GM21381 (cell line): Measurements from ENCODE around the gene CCNA1.

Experiments used
- ATAC-seq: cut with Tn5 transposase; IDR thresholded peaks from one replicate; pipeline ENCODE4 v1.9.1; 2021; ENCODE audit warnings: mild to moderate bottlenecking, moderate library complexity; ENCODE audit not compliant: unreplicated experiment

CCNA1 gene

GRCh38 chr13:36453516-36453915, 21.2 kb downstream of the CCNA1 start:
- no peak for ATAC-seq

DNA sequence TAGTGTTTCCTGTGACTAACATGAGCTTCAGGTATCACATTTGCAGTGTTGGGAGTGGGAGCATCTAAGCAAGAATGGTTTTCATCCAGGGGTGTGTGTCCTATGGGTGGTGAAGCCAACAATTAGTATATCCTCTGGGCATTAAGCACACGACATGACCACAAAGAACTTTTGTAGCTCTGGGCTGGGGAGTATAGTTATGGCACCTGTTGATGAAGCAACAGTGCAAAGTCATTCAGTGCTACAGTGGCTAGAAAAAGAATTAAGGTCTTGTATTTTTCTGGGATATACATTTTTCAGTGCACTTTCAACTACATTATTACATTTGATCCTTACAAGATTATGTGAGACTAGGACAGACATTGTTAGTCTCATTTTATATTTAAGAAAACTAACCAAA, 21.8 kb downstream of the CCNA1 start:
- ATAC-seq = no peak

GRCh38 chr13:36454987-36455386, 22.7 kb downstream of the CCNA1 start:
- no peak for ATAC-seq

- no peak for ATAC-seq
Observed at GRCh38 chr13:36456577-36456976, 24.3 kb downstream of the CCNA1 start.

DNA sequence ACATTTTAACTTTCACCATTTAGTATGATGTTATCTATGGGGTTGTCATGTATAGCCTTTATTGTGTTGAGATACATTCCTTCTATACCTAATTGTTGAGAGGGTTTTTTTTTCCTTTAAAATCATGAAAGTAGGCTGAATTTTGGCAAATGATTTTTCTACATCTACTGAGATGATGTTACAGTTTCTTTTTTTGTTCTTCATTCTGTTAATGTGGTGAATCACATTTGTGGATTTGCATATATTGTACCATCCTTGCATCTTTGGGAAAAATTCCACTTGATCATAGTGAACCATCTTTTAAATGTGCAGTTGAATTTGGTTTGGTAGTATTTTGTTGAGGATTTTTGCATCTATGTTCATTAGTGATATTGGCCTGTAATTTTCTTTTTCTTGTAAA, 29.2 kb downstream of the CCNA1 start:
- ATAC-seq = no peak

DNA sequence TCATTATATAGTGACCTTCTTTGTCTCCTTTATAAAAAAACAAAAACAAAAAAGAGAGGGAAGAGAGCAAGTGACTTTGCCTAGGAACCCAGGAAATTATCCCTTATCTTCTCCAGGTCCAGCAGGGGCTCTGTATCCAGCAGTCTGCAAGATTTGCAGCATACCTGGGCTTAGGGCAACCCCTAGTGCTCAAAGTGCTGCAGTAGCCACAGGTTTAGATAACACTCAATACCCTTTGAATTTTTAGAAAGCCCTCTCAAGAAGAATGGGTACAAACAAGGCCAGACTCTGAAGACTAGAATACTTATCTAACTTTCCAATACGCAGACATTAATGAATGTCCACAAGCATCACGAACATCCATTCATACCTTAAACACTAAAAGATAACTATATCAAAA, 43.2 kb downstream of the CCNA1 start:
- no peak for ATAC-seq

DNA sequence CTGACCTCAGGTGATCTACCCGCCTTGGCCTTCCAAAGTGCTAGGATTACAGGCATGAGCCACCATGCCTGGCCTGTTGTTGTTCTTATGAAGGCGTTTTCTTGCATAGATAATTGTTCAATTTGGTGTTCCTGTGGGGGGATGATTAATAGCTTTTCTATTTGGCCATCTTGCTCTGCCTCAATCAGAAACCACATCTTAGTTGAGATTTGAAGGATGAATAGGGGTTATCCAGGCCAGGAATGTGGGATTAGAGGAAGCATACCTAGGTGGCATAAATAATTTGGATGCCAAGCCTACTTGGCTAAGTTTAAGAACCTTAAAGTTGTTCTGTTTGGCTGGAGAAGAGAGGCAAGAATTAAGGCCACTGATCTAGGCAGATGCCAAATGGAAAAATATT, 44.4 kb downstream of the CCNA1 start:
- ATAC-seq = no peak

GRCh38 chr13:36480726-36481427, 48.6 kb downstream of the CCNA1 start:
- no peak for ATAC-seq

GRCh38 chr13:36490055-36490454, 57.8 kb downstream of the CCNA1 start:
- ATAC-seq = no peak
